ENCODE data around the gene LHFPL3.

GRCh38 chr7:104388222-104388621 lies 59.8 kb downstream of the LHFPL3 start:
- TF ChIP-seq, protein P1, sequence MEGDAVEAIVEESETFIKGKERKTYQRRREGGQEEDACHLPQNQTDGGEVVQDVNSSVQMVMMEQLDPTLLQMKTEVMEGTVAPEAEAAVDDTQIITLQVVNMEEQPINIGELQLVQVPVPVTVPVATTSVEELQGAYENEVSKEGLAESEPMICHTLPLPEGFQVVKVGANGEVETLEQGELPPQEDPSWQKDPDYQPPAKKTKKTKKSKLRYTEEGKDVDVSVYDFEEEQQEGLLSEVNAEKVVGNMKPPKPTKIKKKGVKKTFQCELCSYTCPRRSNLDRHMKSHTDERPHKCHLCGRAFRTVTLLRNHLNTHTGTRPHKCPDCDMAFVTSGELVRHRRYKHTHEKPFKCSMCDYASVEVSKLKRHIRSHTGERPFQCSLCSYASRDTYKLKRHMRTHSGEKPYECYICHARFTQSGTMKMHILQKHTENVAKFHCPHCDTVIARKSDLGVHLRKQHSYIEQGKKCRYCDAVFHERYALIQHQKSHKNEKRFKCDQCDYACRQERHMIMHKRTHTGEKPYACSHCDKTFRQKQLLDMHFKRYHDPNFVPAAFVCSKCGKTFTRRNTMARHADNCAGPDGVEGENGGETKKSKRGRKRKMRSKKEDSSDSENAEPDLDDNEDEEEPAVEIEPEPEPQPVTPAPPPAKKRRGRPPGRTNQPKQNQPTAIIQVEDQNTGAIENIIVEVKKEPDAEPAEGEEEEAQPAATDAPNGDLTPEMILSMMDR (IDR thresholded peaks at IDR 0.05; ENCODE audit: low read depth, low read length) = no peak
- TF ChIP-seq POLR2A (IDR thresholded peaks at IDR 0.05; ENCODE audit: extremely low read depth, insufficient read length) = no peak
- no peak for TF ChIP-seq MAX (IDR thresholded peaks at IDR 0.05; ENCODE audit: low read depth, low read length)
